DMS153 (cell line): ENCODE data around the gene WNT3.

Experiments used
- DNase-seq: peaks from one replicate; lab custom pipeline; 2025; lab: John Stamatoyannopoulos, UW

Gene WNT3

DNA sequence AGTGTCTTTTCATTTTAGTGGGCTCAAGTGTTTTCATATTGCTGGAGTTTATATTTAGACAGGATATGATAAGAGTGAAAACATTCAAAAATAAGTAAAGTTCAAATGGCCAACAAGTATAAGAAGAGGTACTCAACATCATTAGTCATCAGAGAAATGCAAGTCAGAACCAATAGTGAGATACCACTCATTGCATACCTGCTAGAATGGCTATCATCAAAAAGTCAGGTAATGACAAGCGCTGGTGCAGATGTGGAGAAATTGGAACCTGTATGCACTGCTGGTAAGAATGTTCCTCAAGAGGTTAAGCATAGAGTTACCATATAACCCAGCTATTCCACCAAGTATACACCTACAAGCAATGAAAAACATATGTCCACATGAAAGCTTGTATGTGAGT lies 87.8 kb downstream of the WNT3 start:
- DNase-seq: no peak

DNA sequence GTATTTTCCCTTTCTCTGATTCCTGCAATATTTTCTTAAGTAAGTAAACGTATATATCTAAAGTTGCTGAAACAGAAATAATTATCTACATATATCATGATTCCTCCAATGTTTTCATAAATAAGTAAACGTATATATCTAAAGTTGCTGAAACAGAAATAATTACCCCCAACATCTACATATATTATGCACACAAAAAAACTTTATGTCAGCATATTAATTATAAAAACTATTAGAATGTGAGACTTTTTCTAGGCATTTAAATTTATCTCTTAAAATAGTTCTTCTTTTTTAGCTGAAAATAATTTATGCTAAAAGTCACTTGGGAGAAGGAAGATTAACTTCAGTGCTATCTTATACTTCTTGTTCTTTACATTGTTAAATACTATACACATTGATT lies 88.5 kb downstream of the WNT3 start:
- no peak for DNase-seq

DNA sequence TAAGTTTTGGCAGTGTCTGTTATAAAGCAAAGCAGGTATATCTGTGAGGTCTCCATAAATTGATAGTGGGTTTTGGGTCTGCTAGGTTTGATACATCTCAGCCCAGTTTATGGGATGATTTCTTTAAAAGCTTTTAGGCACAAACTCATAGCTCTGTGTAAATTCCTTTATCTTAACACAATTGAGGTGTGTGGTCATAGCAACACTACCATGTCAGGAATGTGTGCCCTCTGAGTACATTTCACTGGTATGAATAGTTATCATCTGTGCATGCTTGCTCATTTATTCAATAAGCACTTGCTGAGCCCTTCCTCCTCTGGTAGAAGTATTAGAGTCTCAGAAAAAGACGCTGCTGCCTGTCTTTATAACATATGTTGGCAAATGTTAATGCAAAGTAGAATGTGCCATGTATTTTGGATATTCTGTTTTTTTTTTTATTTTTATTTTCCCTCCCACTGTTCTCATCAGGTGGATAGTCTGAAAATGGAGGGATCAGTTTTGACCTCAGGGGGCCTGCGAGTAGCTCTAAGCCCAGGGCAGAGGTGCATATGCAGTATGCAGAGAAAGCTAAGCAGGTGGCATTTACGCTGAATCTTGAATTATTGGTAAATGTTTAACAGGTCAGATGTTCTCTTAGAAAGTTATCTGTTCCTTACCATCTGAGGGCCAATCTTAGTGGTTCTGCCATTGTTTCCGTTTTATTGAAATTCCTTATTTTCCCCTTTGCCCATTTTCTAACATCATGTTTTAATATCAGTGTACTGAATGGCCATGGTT lies 90.7 kb downstream of the WNT3 start:
- no peak for DNase-seq

DNA sequence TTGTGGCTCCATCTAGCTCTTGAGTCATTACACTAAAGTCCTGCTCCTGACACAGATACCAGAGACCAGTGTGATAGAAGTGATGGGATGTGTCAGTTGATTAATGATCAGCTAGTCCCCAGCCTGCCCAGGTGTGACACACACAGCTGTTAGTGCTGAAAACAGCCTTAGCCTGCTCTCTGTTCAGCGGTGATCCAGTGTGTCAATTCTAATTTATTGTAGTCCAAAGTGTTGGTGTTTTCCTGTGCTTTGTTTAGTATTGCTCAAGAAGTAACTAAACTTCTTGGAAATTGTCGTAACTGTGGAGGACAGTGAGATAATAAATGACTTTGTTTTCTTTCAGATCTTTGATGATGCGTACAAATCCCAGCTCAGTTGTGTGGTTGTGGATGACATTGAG lies 92.3 kb downstream of the WNT3 start:
- no peak for DNase-seq

DNA sequence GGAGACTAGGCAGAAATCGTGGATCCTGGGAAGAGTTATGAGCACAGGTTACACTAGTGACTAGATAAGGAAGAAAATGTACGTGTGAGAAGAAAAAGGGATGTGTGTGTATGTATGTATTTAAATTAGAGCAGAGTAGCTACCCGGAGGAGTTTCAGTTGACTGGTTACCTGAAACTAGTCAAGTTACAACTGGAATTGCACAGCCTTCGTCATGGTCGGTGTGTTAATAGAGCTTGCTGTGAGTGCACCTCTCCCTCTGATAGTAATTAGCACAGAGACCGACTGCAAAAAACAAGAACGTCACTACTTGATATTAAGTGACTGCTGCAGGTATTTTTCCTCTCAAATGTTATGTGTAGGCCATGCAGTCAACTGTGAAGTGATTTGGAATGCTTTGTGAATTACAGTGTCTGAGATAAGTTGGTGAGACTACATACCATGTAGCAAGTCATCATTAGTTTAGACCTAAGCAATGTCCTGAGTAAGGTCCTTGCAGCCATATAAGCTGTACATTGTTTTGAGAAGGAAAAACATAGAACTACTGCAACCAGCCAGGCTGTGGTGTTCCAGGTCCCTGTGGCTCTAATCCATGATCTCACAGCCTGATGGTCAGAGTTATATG lies 95.7 kb downstream of the WNT3 start:
- no peak for DNase-seq

DNA sequence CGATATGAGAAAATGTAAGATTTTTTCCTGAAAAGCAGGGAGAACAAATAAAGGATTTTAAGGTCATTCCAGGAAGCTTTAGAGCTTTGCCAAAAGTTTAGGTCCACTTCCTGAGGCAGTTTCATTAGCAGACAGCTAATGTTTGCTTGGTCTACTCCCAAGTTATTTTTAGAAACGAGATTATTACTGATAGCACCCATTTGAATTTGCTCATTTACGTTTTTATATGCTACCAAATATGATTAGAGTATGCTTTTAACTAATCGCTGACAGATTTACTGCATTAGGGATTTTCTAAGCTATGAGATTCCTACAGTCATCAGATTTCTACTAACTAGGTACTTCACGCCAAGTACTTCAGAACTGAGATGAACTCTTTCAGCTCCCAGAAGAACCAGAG lies 98.1 kb downstream of the WNT3 start:
- DNase-seq: no peak

DNA sequence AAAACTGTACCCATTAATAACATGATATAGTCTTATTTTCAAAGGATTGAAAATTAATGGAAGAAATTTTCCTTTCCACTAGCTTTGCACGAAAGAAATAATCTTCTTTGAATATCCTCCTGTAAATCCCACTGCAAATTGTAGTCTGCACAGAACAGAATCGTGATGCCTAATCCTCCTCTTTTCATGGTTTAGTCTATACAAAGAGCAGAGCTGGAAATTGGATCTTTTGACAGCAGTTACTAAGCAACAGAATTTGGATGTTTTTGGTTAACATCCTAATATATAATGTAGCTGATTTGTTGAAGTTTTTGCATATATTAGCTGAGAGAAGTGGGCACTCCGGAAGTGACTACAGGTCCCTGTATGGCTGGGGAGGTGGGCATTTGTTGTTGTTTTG lies 98.6 kb downstream of the WNT3 start:
- DNase-seq: no peak

DNA sequence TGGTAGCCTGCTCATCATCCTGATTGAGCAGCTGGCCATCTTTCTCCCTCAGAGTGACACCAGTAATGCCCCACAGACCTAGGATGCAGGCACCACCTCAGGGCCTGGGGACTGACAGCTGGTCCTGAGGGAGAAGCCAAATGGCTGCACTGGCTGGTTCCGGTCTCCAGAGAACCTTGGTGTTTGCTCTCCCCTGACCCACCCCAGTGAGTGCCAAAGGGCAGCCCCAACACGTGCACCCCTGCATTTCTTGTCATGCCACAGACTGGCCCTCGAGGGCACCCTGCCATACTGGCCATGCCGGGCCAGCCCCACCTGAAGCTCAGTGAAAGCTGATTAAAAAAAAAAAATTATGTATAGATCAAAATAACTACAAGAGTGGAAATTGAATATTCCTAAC lies 100.5 kb downstream of the WNT3 start:
- DNase-seq: no peak
